Heart right ventricle (tissue), 16 donors: ENCODE data around the gene SAA4. TPM values are rescaled to one million over a fixed set of nuclear protein-coding genes. Genes with fewer than 3 reads are reported as not detected.

Experiments
- ATAC-seq, 8 donors: fragments of 200-7000 bp; cut with Tn5 transposase; one replicate each; pipeline ENCODE4 v1.9.1; 2020; ENCODE audit warnings: mild to moderate bottlenecking in 8 of 8, moderate library complexity in 8 of 8, moderate number of reproducible peaks in 1 of 8
- DNase-seq, 2 donors: peaks; one replicate each; pipeline ENCODE4 v3.0.0-alpha.2; 2020
- H3K27ac ChIP-seq, 10 donors: fragments of 200-600 bp; sonication (generic) in 2 of 10; one replicate each; pipeline versions ENCODE4 v1.5.0 to v1.8.0; 2020 to 2022; ENCODE audit warnings: mild to moderate bottlenecking in 3 of 10
- H3K27me3 ChIP-seq, 7 donors: fragments of 200-600 bp; one replicate each; pipeline ENCODE4 v1.8.0; 2021 to 2022; ENCODE audit warnings: mild to moderate bottlenecking in 2 of 7
- H3K36me3 ChIP-seq, 9 donors: fragments of 200-600 bp; sonication (generic) in 1 of 9; one replicate each; pipeline versions ENCODE4 v1.5.0 to v1.8.0; 2020 to 2022; ENCODE audit warnings: mild to moderate bottlenecking in 2 of 9
- H3K4me1 ChIP-seq, 9 donors: fragments of 200-600 bp; sonication (generic) in 1 of 9; one replicate each; pipeline versions ENCODE4 v1.5.0 to v1.8.0; 2020 to 2022; ENCODE audit warnings: mild to moderate bottlenecking in 4 of 9
- H3K4me3 ChIP-seq, 10 donors: fragments of 200-600 bp; sonication (generic) in 2 of 10; one replicate each; pipeline versions ENCODE4 v1.5.0 to v1.8.0; 2020 to 2022; ENCODE audit warnings: mild to moderate bottlenecking in 7 of 10, moderate library complexity in 2 of 10
- H3K9me3 ChIP-seq, 11 donors: fragments of 200-600 bp in 10 of 11; sonication (generic) in 2 of 11; one replicate each; pipeline versions ENCODE4 v1.5.0 to v1.8.0; 2013 to 2022; ENCODE audit warnings: mild to moderate bottlenecking in 2 of 11, control low read depth in 1 of 11, moderate library complexity in 1 of 11
- WGBS, 2 donors: extraction: QIAGEN DNeasy Blood & Tissue Kit; methylation state at CpG; one replicate each; pipeline ENCODE4 v1.1.7; 2013; ENCODE audit warnings: inconsistent platforms in 1 of 2; 5-methylcytosine and 5-hydroxymethylcytosine counted together
- intact Hi-C, 10 donors: fragments of 100-400 bp; cut with DNase I; formaldehyde crosslinking; loops; one replicate each; pipeline versions ENCODE4 v1.11.1 to v1.14.2; 2022
- polyA plus RNA-seq, 2 donors: library from polyadenylated mRNA; stranded (reverse); fragments of 200-250 nt; gene quantifications; one replicate each; pipeline ENCODE4 v1.2.3, GENCODE V29; 2013
- total RNA-seq, 10 donors: library from RNA; stranded (reverse); fragmentation: NEBNext Ultra II Directional in 3 of 10; extraction: Animal tissue kit (Norgen Biotek cat#: 25700) in 3 of 10; gene quantifications; one replicate each; pipeline versions ENCODE4 v1.2.1 to v1.2.4, GENCODE V29; 2021 to 2023
- TF ChIP-seq, protein P1 (sequence below), 9 donors: fragments of 200-600 bp; sonication (generic) in 2 of 9; IDR thresholded peaks; one replicate each; pipeline versions ENCODE4 v1.5.0 to v1.8.0; 2021 to 2022; ENCODE audit warnings: antibody characterized with exemption in 9 of 9, mild to moderate bottlenecking in 5 of 9, moderate library complexity in 1 of 9
- donor health status: Arrhythmogenic right ventricular cardiomyopathy.
- donor health status: ischemic (EF 13 %, LVEDD 7.1; RV severe dilation, severe dysfunction).
- donor health status: healthy with polysubstance abuse.
- donor health status: DM: no; HTN: yes; CAD: no.
- donor health status: DM: no; HTN: no; CAD: no.
- donor health status: ischemic (EF 25% LVEDD 6.9; RV normal size, moderate dysfunction).
- donor health status: ischemic (EF 25% LVEDD 5.7; RV mildly dilated, moderate dysfunction).
- donor health status: healthy.
- donor health status: DM: yes; HTN: yes; CAD: no.
- donor health status: Ischemic cardiomyopathy.
- donor health status: ischemic (EF 35%, LVEDD 5.7; RV mildly dilated, moderate dysfunction).
- donor health status: nonischemic (EF 11% LVEDD 7.7; RV severe dilation, severe dysfunction).
- donor health status: DM: yes; HTN: yes; CAD: no.
- donor health status: PGD.
- donor health status: ischemic (EF 29% LVEDD 5.4; RV normal size, mild dysfunction).
- donor health status: nonischemic (EF 23%, LVEDD 6.1; RV moderate dilation, normal function).

Gene SAA4
- total and polyA plus RNA-seq, 12 donors, result not detected

DNA sequence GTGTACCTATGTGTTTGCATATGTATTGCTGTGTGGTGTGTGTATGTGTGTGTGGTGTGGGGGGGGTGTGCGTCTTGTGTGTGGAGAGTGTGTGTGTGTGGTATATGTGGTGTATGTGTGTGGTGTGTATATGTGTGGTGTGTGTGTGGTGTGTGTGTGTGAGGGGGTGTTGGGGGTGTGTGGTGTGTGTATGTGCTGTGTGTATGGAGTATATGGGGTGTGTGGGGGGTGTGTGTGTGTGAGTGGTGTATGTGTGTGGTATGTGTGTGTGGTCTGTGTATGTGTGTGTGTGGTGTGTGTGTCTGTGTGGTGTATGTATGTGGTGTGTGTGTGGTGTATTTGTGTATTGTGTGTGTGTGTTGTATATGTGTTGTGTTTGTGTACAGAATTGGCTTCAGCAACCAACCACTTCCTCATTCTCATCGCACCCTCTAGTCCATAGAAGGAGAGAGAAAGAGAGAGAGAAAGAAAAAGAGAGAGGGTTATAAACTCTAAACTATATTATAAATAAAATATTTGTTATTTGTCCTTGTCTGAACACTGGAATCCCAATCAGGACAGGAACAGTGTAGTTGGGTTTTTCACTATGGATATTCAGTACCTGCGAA, 13.7 kb downstream of the SAA4 start:
- 86 to 98% methylated on average over 3 of the region's 3 CpGs for WGBS, 2 donors
- Histone ChIP-seq H3K27me3 (peaks cover 0 to 5% (median 0%) of the 10 kb centered on the region in 7 donors), H3K36me3 (no peaks in the 10 kb centered on the region), H3K4me1 (no peaks in the 10 kb centered on the region), H3K9me3 (peaks cover 0 to 13% (median 0%) of the 10 kb centered on the region in 11 donors), H3K27ac (no peak overlapping the region), H3K4me3 (no peak overlapping the region)
- TF ChIP-seq, protein P1, sequence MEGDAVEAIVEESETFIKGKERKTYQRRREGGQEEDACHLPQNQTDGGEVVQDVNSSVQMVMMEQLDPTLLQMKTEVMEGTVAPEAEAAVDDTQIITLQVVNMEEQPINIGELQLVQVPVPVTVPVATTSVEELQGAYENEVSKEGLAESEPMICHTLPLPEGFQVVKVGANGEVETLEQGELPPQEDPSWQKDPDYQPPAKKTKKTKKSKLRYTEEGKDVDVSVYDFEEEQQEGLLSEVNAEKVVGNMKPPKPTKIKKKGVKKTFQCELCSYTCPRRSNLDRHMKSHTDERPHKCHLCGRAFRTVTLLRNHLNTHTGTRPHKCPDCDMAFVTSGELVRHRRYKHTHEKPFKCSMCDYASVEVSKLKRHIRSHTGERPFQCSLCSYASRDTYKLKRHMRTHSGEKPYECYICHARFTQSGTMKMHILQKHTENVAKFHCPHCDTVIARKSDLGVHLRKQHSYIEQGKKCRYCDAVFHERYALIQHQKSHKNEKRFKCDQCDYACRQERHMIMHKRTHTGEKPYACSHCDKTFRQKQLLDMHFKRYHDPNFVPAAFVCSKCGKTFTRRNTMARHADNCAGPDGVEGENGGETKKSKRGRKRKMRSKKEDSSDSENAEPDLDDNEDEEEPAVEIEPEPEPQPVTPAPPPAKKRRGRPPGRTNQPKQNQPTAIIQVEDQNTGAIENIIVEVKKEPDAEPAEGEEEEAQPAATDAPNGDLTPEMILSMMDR (IDR thresholded peaks at IDR 0.05), result no peak
- DNase-seq (no peak), ATAC-seq (no peak)
- intact Hi-C loops, result no loop called here

- intact Hi-C loops, result no loop called here
- no peak overlapping the region for H3K4me3 ChIP-seq
- no peak overlapping the region for H3K27ac ChIP-seq
- H3K4me1 ChIP-seq, result no peaks in the 10 kb centered on the region
- peaks cover 0 to 7% (median 0%) of the 10 kb centered on the region in 7 donors for H3K27me3 ChIP-seq
- 69 to 90% methylated on average over 5 of the region's 5 CpGs for WGBS, 2 donors
- no peak for DNase-seq
- TF ChIP-seq, protein P1 (IDR thresholded peaks at IDR 0.05), result no peak
- H3K9me3 ChIP-seq, result peaks cover 0 to 13% (median 0%) of the 10 kb centered on the region in 11 donors
- H3K36me3 ChIP-seq, result no peaks in the 10 kb centered on the region
- peak in 1 of 8 donors; percentile 22 for ATAC-seq
These were observed 15.2 kb downstream of the SAA4 start for GRCh38 chr11:18221274-18221876.

DNA sequence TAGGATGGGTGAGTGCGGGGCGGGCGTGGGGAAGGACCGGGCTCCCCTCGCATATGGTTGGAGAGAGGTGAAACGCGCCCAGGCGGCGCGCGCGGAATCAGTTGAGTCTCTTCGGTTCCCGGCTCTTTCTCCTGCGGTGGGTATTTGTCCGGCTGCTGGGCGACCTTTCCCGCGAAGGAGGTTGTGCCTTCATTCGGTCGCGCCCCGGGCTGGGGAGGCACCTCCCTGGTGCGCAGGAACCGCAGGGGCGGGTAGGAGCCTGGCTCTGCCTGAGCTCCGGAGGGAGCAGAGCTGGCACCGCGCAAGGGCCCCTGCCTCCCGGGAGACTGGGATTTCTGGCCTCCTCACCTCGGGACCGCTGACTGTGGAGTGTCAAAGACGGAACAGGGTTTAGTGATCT, 27.5 kb downstream of the SAA4 start:
- H3K36me3 ChIP-seq, result no peaks in the 10 kb centered on the region
- H3K4me1 ChIP-seq, result no peaks in the 10 kb centered on the region
- no peak overlapping the region for H3K4me3 ChIP-seq
- TF ChIP-seq, protein P1 (IDR thresholded peaks at IDR 0.05), result no peak
- no peak overlapping the region for H3K27ac ChIP-seq
- intact Hi-C loops, result no loop called here
- 23 to 26% methylated on average over 33 of the region's 33 CpGs for WGBS, 2 donors
- ATAC-seq (no peak), DNase-seq (no peak)
- H3K9me3 ChIP-seq, result no peaks in the 10 kb centered on the region
- H3K27me3 ChIP-seq, result peaks cover 0 to 39% (median 33%) of the 10 kb centered on the region in 7 donors

GRCh38 chr11:18204771-18205170, 31.8 kb downstream of the SAA4 start:
- TF ChIP-seq, protein P1 (IDR thresholded peaks at IDR 0.05), result no peak
- Histone ChIP-seq H3K27me3 (peaks cover 0 to 51% (median 35%) of the 10 kb centered on the region in 7 donors), H3K9me3 (no peaks in the 10 kb centered on the region), H3K4me3 (no peak overlapping the region), H3K36me3 (no peaks in the 10 kb centered on the region), H3K27ac (no peak overlapping the region), H3K4me1 (no peaks in the 10 kb centered on the region)
- intact Hi-C loops, result no loop called here
- ATAC-seq (no peak), DNase-seq (no peak)
